WTC11 (cell line): ENCODE results near the gene ITGA6.

Source experiments
- ARID4B ChIP-seq: sonication (generic); formaldehyde crosslinking; IDR thresholded peaks from 2 replicates; pipeline ENCODE4 v1.8.0; 2023; ENCODE audit warnings: missing genetic modification reagents, mild to moderate bottlenecking, borderline replicate concordance
- ATF6 ChIP-seq: sonication (generic); formaldehyde crosslinking; IDR thresholded peaks from 2 replicates; pipeline ENCODE4 v1.8.1; 2023; ENCODE audit warnings: mild to moderate bottlenecking, missing genetic modification reagents
- CREM ChIP-seq: sonication (generic); formaldehyde crosslinking; IDR thresholded peaks from 2 replicates; pipeline ENCODE4 v1.8.1; 2022; ENCODE audit warnings: mild to moderate bottlenecking, missing genetic modification reagents, moderate library complexity
- CTCF ChIP-seq: fragments of 200-600 bp; IDR thresholded peaks from 2 replicates; pipeline ENCODE4 v1.8.0; 2022; ENCODE audit warnings: antibody characterized with exemption
- ETV6 ChIP-seq: sonication (generic); formaldehyde crosslinking; IDR thresholded peaks from 2 replicates; pipeline ENCODE4 v1.8.1; 2022; ENCODE audit warnings: mild to moderate bottlenecking, missing genetic modification reagents
- JUN ChIP-seq: sonication (generic); formaldehyde crosslinking; IDR thresholded peaks from 2 replicates; pipeline ENCODE4 v1.8.0; 2023; ENCODE audit warnings: mild to moderate bottlenecking, missing genetic modification reagents
- MAX ChIP-seq: sonication (generic); formaldehyde crosslinking; IDR thresholded peaks from 2 replicates; pipeline ENCODE4 v1.8.0; 2022; ENCODE audit warnings: mild to moderate bottlenecking, missing genetic modification reagents
- NFATC4 ChIP-seq: fragments of 250-450 bp; sonication (Bioruptor Pico); IDR thresholded peaks from 2 replicates; pipeline ENCODE4 v1.9.0; 2021; ENCODE audit warnings: mild to moderate bottlenecking
- NR1H2 ChIP-seq: sonication (generic); formaldehyde crosslinking; IDR thresholded peaks from 2 replicates; pipeline ENCODE4 v1.9.0; 2021; ENCODE audit warnings: mild to moderate bottlenecking, moderate library complexity, missing genetic modification reagents
- SMAD4 ChIP-seq: sonication (generic); formaldehyde crosslinking; IDR thresholded peaks from 2 replicates; pipeline ENCODE4 v1.8.0; 2022; ENCODE audit warnings: mild to moderate bottlenecking, missing genetic modification reagents
- TCF7 ChIP-seq: sonication (generic); formaldehyde crosslinking; IDR thresholded peaks from 2 replicates; pipeline ENCODE4 v1.8.0; 2022; ENCODE audit warnings: mild to moderate bottlenecking, low read depth, missing genetic modification reagents, moderate library complexity
- USF2 ChIP-seq: sonication (generic); formaldehyde crosslinking; IDR thresholded peaks from 2 replicates; pipeline ENCODE4 v1.8.1; 2023; ENCODE audit warnings: mild to moderate bottlenecking, missing genetic modification reagents, moderate library complexity
- ZBTB21 ChIP-seq: sonication (generic); formaldehyde crosslinking; IDR thresholded peaks from 2 replicates; pipeline ENCODE4 v1.8.1; 2023; ENCODE audit warnings: mild to moderate bottlenecking, missing genetic modification reagents, borderline replicate concordance
- ZNF532 ChIP-seq: fragments of 250-450 bp; sonication (Bioruptor Pico); IDR thresholded peaks from 2 replicates; pipeline ENCODE4 v1.9.0; 2021; ENCODE audit warnings: mild to moderate bottlenecking, borderline replicate concordance

GRCh38 chr2:172457536-172457935 lies 30.1 kb downstream of the ITGA6 start:
- TF ChIP-seq CTCF (no peak), NFATC4 (CRISPR knock-in tag) (no peak), MAX (CRISPR knock-in tag) (no peak), NR1H2 (CRISPR knock-in tag) (no peak), TCF7 (CRISPR knock-in tag) (no peak), ZNF532 (CRISPR knock-in tag) (no peak), CREM (CRISPR knock-in tag) (no peak), ATF6 (CRISPR knock-in tag) (no peak), ZBTB21 (CRISPR knock-in tag) (no peak), ETV6 (no peak), USF2 (CRISPR knock-in tag) (no peak), JUN (CRISPR knock-in tag) (no peak), SMAD4 (CRISPR knock-in tag) (no peak), ARID4B (CRISPR knock-in tag) (no peak)
